ENCODE results near the gene ZGLP1.
A peak's percentile ranks its signal among the peaks of the same experiment; 100 is the strongest.

Gene ZGLP1

DNA sequence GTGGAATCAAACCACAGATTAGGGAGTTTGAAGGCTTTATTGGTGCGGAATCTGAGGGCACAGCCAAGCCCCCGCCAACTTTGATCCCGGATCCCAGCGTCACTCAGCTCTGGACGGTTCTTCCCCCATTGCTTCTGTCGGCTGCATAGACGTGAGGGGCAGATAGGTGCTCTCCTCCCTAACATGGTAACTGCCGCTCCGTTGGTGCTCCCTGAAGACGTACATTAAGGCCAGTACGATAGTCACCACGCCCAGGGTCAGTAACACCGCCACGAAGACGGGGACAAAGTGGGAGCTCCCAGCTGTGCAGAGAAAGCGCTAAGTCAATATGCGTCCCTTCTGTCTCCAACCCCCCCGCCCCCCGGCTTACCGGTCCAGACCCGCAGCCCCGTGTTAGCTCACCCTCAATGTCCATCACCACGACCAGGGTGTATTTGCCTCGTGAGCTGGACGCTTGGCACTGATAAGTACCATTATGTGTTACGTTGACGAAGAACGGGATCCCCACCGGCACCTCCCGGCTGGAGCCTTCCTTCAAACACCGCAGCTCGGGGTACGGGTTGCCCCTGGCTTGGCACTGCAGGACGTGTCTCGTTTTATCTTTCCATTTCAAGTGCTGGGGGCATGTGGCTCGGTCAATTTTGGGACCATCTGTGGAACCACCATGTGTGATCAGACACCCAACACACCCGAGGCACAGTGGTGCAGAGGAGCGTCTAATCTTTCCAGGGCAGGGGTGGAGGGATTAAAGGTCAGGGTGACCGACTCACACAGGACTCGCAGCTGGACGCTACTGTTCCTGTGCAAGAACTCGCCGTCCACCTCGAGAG, 24.4 kb upstream of the ZGLP1 start:
- FAIRE-seq (no peak), DNase-seq (ENCODE audit: insufficient read length, low spot score) (no peak)
- TF ChIP-seq POLR2A (IDR thresholded peaks at IDR 0.05; ENCODE audit: low read depth, low read length) = no peak

GRCh38 chr19:10332965-10333757, 23.5 kb upstream of the ZGLP1 start, which contains the start of gene RAVER1:
Gene RAVER1, minus strand, starts transcription at chr19:10333529. Its CDS starts 22 bp downstream, at chr19:10333507.
- peak; percentile 91 for DNase-seq (ENCODE audit: insufficient read length, low spot score)
- FAIRE-seq = no peak
- TF ChIP-seq POLR2A (IDR thresholded peaks at IDR 0.05; ENCODE audit: low read depth, low read length) = peak; percentile 70

- no peak for DNase-seq (ENCODE audit: insufficient read length, low spot score)
- FAIRE-seq = no peak
- TF ChIP-seq POLR2A (IDR thresholded peaks at IDR 0.05; ENCODE audit: low read depth, low read length) = no peak
Observed at GRCh38 chr19:10332158-10332964, 22.7 kb upstream of the ZGLP1 start.

GRCh38 chr19:10329555-10329954, 19.9 kb upstream of the ZGLP1 start:
- DNase-seq (ENCODE audit: insufficient read length, low spot score) (no peak), FAIRE-seq (no peak)
- TF ChIP-seq POLR2A (IDR thresholded peaks at IDR 0.05; ENCODE audit: low read depth, low read length) = no peak

- DNase-seq (ENCODE audit: insufficient read length, low spot score) (no peak), FAIRE-seq (no peak)
- TF ChIP-seq POLR2A (IDR thresholded peaks at IDR 0.05; ENCODE audit: low read depth, low read length) = no peak
Observed at GRCh38 chr19:10328558-10329429, 19.2 kb upstream of the ZGLP1 start.

DNA sequence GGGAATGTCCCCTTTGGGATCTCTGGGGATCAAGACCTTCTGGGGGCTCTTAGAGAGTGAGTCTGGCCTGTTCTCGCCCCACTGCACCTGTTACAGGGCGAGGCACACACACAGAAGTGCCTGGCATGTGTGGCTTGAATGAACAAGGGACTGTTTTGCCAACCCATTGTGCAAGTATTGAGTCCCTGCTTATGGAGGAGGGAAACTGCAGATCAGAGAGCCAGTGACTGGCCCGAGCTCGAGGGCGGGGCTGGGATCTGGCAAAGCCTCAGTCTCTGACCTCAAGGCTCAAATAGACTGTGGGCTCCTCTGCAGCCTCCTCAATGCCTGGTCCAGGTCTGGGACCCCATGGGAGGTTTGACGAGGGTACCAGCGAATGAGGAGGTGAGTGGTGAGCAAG, 18.2 kb upstream of the ZGLP1 start:
- TF ChIP-seq POLR2A (IDR thresholded peaks at IDR 0.05; ENCODE audit: low read depth, low read length) = no peak
- FAIRE-seq (no peak), DNase-seq (ENCODE audit: insufficient read length, low spot score) (no peak)

DNA sequence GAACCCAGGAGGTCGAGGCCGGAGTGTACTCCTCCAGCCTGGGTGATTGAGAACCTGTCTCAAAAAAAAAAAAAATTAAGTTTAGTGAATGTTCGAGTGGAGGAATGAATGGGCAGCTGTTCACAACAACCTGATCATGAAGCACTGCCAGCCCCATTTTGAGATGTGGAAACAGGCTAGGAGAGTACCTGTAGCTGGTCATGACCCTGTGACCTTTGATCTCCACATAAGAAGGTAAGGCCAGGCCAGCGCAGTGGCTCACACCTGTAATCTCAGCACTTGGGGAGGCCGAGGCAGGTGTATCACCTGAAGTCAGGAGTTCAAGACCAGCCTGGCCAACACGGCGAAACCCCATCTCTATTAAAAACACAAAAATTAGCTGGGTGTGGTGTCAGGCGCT, 16.1 kb upstream of the ZGLP1 start:
- DNase-seq (ENCODE audit: insufficient read length, low spot score) (no peak), FAIRE-seq (no peak)
- TF ChIP-seq POLR2A (IDR thresholded peaks at IDR 0.05; ENCODE audit: low read depth, low read length) = no peak

GRCh38 chr19:10321874-10322835, 12.5 kb upstream of the ZGLP1 start:
- TF ChIP-seq POLR2A (IDR thresholded peaks at IDR 0.05; ENCODE audit: low read depth, low read length) = no peak
- FAIRE-seq = no peak
- DNase-seq (ENCODE audit: insufficient read length, low spot score) = no peak

DNA sequence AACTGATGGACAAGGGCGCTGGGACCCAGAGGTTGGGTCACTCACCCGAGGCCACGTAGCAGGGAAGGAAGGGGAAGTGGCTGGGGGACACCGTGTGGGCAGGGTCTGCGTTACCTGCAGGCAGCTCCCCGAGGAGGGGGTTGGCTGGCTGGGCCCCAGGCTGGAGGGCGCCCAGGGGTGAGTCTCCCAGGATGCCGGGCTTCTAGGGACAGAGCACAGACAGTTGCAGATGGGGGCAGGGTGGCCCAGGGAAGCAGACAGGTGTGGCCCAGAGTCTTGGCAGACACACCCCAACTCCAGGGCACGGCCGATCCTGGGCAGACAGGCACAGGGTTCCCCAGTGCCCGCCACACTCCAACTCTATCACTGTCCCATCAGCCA, 11.8 kb upstream of the ZGLP1 start:
- no peak for TF ChIP-seq POLR2A (IDR thresholded peaks at IDR 0.05; ENCODE audit: low read depth, low read length)
- FAIRE-seq = no peak
- no peak for DNase-seq (ENCODE audit: insufficient read length, low spot score)

DNA sequence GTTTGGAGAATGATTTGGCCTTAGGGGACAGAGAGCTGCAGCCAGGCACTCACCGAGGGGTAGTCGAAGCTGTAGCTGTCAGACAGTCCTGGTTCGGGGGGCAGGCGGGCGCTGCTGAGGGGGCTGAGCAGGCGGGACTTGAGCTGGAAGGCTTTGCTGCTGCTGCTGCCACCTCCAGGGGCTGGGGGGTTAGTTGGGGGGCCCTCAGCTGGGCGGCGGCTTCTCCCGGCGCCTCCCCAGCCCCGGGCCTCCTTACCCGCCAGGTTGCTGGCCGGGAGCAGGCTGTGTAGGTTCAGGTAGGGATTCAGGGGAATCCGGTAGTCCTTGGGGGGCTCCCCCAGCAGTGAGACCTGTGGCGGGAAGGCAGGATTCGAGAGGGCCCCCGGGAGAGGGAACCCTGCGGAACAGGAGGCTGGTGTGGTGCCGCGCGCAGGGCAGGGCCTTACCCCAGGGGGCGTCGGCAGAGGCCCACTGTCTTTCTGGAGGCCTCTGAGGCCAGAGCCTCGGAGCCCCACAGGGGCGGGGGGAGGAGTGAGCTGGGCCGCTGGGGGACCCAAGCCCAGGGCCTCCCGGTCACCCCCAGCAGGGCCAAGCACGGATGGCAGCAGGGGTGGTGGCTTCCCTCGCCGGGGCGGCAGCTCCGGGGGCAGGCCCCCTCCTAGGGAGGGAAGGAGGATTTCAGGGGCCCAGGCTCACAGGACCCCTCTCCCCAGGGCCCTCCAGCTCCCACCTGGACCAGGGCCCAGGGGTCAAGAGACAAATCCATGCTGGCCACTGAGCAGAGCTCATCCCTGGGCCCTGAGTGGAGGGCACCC, 11.2 kb upstream of the ZGLP1 start:
- DNase-seq (ENCODE audit: insufficient read length, low spot score) = no peak
- no peak for FAIRE-seq
- no peak for TF ChIP-seq POLR2A (IDR thresholded peaks at IDR 0.05; ENCODE audit: low read depth, low read length)
